SK-N-SH (cell line): Measurements from ENCODE around the gene DEXI. TPM values are rescaled to one million over a fixed set of nuclear protein-coding genes. Genes with fewer than 3 reads are reported as not detected.

Experiments
- CTCF ChIA-PET: fragments of 300-600, 350-600 bp; formaldehyde crosslinking; extraction: SDS; loops from one replicate; lab custom pipeline; 2021; lab: Yijun Ruan, JAX
- POLR2A ChIA-PET: fragments of 350-600 bp; sonication (Branson Sonifier 250); formaldehyde crosslinking; extraction: SDS; loops from one replicate; lab custom pipeline; 2020; ENCODE audit warnings: antibody characterized with exemption, inconsistent platforms; lab: Yijun Ruan, JAX
- DNase-seq: peaks from one replicate; pipeline ENCODE4 v3.0.0; 2012
- H2AFZ ChIP-seq: fragments of 200-600 bp; sonication (generic); 2 replicates; pipeline ENCODE4 v1.8.1; 2016; ENCODE audit warnings: antibody characterized with exemption, mild to moderate bottlenecking, low read depth
- H3F3A ChIP-seq: fragments of 200-600 bp; sonication (generic); replicated peaks from 2 replicates; pipeline ENCODE3; 2016; ENCODE audit warnings: antibody characterized with exemption, mild to moderate bottlenecking; ENCODE audit not compliant: insufficient read depth
- H3K27ac ChIP-seq, 2 experiments: fragments of 200-500 bp in 1 of 2; fragments of 200-600 bp in 1 of 2; sonication (Bioruptor generic) in 1 of 2; sonication (generic), shearing (Covaris generic) in 1 of 2; 2 replicates each; pipeline versions ENCODE4 v1.5.1 to v1.6.1; 2014 to 2016; ENCODE audit warnings: low read depth in 2 of 2, inconsistent platforms in 1 of 2, low read length in 1 of 2, mild to moderate bottlenecking in 1 of 2, mixed read lengths in 1 of 2
- H3K27me3 ChIP-seq: fragments of 200-600 bp; sonication (generic), shearing (Covaris generic); 2 replicates; pipeline ENCODE4 v1.6.1; 2016; ENCODE audit warnings: mixed run types; ENCODE audit not compliant: insufficient read depth
- H3K36me3 ChIP-seq, 2 experiments: fragments of 200-500 bp in 1 of 2; fragments of 200-600 bp in 1 of 2; sonication (Bioruptor generic) in 1 of 2; sonication (generic) in 1 of 2; replicated peaks in 1 of 2; 2 replicates each; pipeline versions ENCODE3 to v1.5.1; 2014 to 2016; ENCODE audit warnings: low read length in 1 of 2, mild to moderate bottlenecking in 1 of 2; ENCODE audit not compliant: insufficient read depth in 2 of 2, control insufficient read depth in 1 of 2
- H3K4me1 ChIP-seq, 2 experiments: fragments of 200-500 bp in 1 of 2; fragments of 200-600 bp in 1 of 2; sonication (Bioruptor generic) in 1 of 2; sonication (generic), shearing (Covaris generic) in 1 of 2; 2 replicates each; pipeline versions ENCODE4 v1.5.1 to v1.6.1; 2014 to 2016; ENCODE audit warnings: low read depth in 1 of 2, low read length in 1 of 2, mixed run types in 1 of 2; ENCODE audit not compliant: insufficient read depth in 2 of 2, control insufficient read depth in 1 of 2
- H3K4me2 ChIP-seq: fragments of 200-600 bp; sonication (generic), shearing (Covaris generic); 2 replicates; pipeline ENCODE4 v1.6.1; 2017; ENCODE audit warnings: mixed run types
- H3K4me3 ChIP-seq, 2 experiments: fragments of 200-500 bp in 1 of 2; fragments of 200-600 bp in 1 of 2; sonication (Bioruptor generic) in 1 of 2; sonication (generic), shearing (Covaris generic) in 1 of 2; 2 replicates each; pipeline versions ENCODE4 v1.5.1 to v1.8.1; 2014 to 2016; ENCODE audit warnings: low read depth in 2 of 2, inconsistent platforms in 1 of 2, low read length in 1 of 2, mild to moderate bottlenecking in 1 of 2, mixed read lengths in 1 of 2, moderate library complexity in 1 of 2
- H3K79me2 ChIP-seq: fragments of 200-600 bp; sonication (generic); 2 replicates; pipeline ENCODE4 v1.8.1; 2017; ENCODE audit warnings: mild to moderate bottlenecking; ENCODE audit not compliant: insufficient read depth
- H3K9ac ChIP-seq: fragments of 200-600 bp; sonication (generic); 2 replicates; pipeline ENCODE4 v1.6.1; 2017; ENCODE audit warnings: mixed run types
- H3K9me2 ChIP-seq: fragments of 200-600 bp; sonication (generic); 2 replicates; pipeline ENCODE4 v1.6.1; 2017; ENCODE audit warnings: mixed run types
- H3K9me3 ChIP-seq: fragments of 200-600 bp; sonication (generic); 2 replicates; pipeline ENCODE4 v1.6.1; 2017; ENCODE audit warnings: mixed run types, mild to moderate bottlenecking, moderate library complexity
- H4K20me1 ChIP-seq: fragments of 200-600 bp; sonication (generic); 2 replicates; pipeline ENCODE4 v1.6.1; 2017; ENCODE audit warnings: mild to moderate bottlenecking, mixed run types; ENCODE audit not compliant: insufficient read depth
- CHD2 ChIP-seq: fragments of 150-350 bp; IDR thresholded peaks from 2 replicates; pipeline ENCODE4 v1.6.1; 2018; ENCODE audit warnings: low read length; ENCODE audit not compliant: partially characterized antibody
- CTCF ChIP-seq: fragments of 200-600 bp; sonication (generic); IDR thresholded peaks from 2 replicates; pipeline ENCODE4 v1.6.1; 2017; ENCODE audit warnings: antibody characterized with exemption, mild to moderate bottlenecking, moderate library complexity
- ELF1 ChIP-seq: IDR thresholded peaks from 2 replicates; pipeline ENCODE4 v1.4.0; 2012
- EP300 ChIP-seq, 2 experiments: IDR thresholded peaks; 2 replicates each; pipeline versions ENCODE4 v1.4.0 to v1.6.1; 2012; ENCODE audit warnings: borderline replicate concordance in 1 of 2, low read depth in 1 of 2, low read length in 1 of 2
- EZH2phosphoT487 ChIP-seq: fragments of 200-600 bp; sonication (generic); IDR thresholded peaks from 2 replicates; pipeline ENCODE4 v1.6.1; 2017; ENCODE audit warnings: low read depth, mixed run types, mild to moderate bottlenecking, antibody characterized with exemption, moderate library complexity, borderline replicate concordance
- FOSL2 ChIP-seq: IDR thresholded peaks from 2 replicates; pipeline ENCODE4 v1.4.0; 2012; ENCODE audit warnings: low read depth, mild to moderate bottlenecking, moderate library complexity, borderline replicate concordance
- GATA2 ChIP-seq: sonication (generic); formaldehyde crosslinking; IDR thresholded peaks from 2 replicates; pipeline ENCODE4 v1.5.0; 2020; ENCODE audit warnings: mild to moderate bottlenecking, missing genetic modification reagents
- IRF3 ChIP-seq: fragments of 150-350 bp; IDR thresholded peaks from 2 replicates; pipeline ENCODE4 v1.6.1; 2016; ENCODE audit warnings: mild to moderate bottlenecking, low read depth, low read length
- JUND ChIP-seq: IDR thresholded peaks from 2 replicates; pipeline ENCODE4 v1.4.0; 2012
- MEF2A ChIP-seq: IDR thresholded peaks from 2 replicates; pipeline ENCODE4 v1.4.0; 2012; ENCODE audit warnings: low read depth, borderline replicate concordance
- MXI1 ChIP-seq: IDR thresholded peaks from 2 replicates; pipeline ENCODE4 v1.6.1; 2012; ENCODE audit warnings: mild to moderate bottlenecking, low read depth, low read length, improper control_type of control experiment
- PBX3 ChIP-seq: IDR thresholded peaks from 2 replicates; pipeline ENCODE4; 2012
- POLR2AphosphoS5 ChIP-seq: IDR thresholded peaks from 2 replicates; pipeline ENCODE4 v1.6.1; 2012; ENCODE audit warnings: low read depth, low read length
- RXRA ChIP-seq: IDR thresholded peaks from 2 replicates; pipeline ENCODE4 v1.4.0; 2012; ENCODE audit warnings: low read depth, mild to moderate bottlenecking, borderline replicate concordance
- SMC3 ChIP-seq: IDR thresholded peaks from 2 replicates; pipeline ENCODE4 v1.6.1; 2012; ENCODE audit warnings: low read depth, low read length, improper control_type of control experiment
- TAF1 ChIP-seq: IDR thresholded peaks from 2 replicates; pipeline ENCODE4 v1.6.1; 2012; ENCODE audit warnings: low read depth, mild to moderate bottlenecking, low read length, moderate library complexity, borderline replicate concordance
- TCF12 ChIP-seq: IDR thresholded peaks from 2 replicates; pipeline ENCODE4 v1.4.0; 2012
- TEAD4 ChIP-seq: IDR thresholded peaks from 2 replicates; pipeline ENCODE4 v1.4.0; 2012; ENCODE audit warnings: mild to moderate bottlenecking, borderline replicate concordance; ENCODE audit not compliant: insufficient read depth
- USF2 ChIP-seq: fragments of 150-350 bp; IDR thresholded peaks from 2 replicates; pipeline ENCODE4 v1.6.1; 2017; ENCODE audit warnings: antibody characterized with exemption, low read length, low read depth, borderline replicate concordance
- YY1 ChIP-seq: IDR thresholded peaks from 2 replicates; pipeline ENCODE4 v1.4.0; 2012; ENCODE audit warnings: low read depth, mild to moderate bottlenecking
- ZBTB33 ChIP-seq: IDR thresholded peaks from 2 replicates; pipeline ENCODE4 v1.4.0; 2012; ENCODE audit warnings: low read depth, borderline replicate concordance
- WGBS: methylation state at CpG from one replicate; pipeline ENCODE4 v1.1.6; 2017; ENCODE audit warnings: low lambda C conversion rate; 5-methylcytosine and 5-hydroxymethylcytosine counted together
- polyA plus RNA-seq, 3 experiments: library from polyadenylated mRNA; depleted of rRNA; stranded (reverse); fragments of >200 nt; gene quantifications; 2 replicates each; pipeline ENCODE4 v1.2.3, GENCODE V29; 2012

Gene DEXI
- polyA plus RNA-seq, 1 of the 3 experiments (the other 2 are of a cell fraction), result 55.5 TPM

- no peak overlapping the region for H3K9ac ChIP-seq
- no peak overlapping the region for H2AFZ ChIP-seq
- no peaks in the 10 kb centered on the region for H3K9me2 ChIP-seq
- whole genome bisulfite sequencing, result 98% methylated on average over 11 of the region's 11 CpGs
- peaks cover 50% of the 10 kb centered on the region for H3K79me2 ChIP-seq
- no peak overlapping the region for H3K4me2 ChIP-seq
- H3K27ac ChIP-seq, result no peak overlapping the region
- DNase-seq, result no peak
- TF ChIP-seq FOSL2, result no peak
- TF ChIP-seq EZH2phosphoT487, result no peak
- TF ChIP-seq TEAD4, result no peak
- TF ChIP-seq MEF2A, result no peak
- H3K9me3 ChIP-seq, result no peaks in the 10 kb centered on the region
- no peaks in the 10 kb centered on the region for H3K27me3 ChIP-seq
- CTCF ChIA-PET, result interaction anchor here (0.8 to 2.2 kb wide), 3 partner anchors 13 to 22 kb away, joined by 3 to 13 read pairs (median 3); no protein-coding TSS in a partner anchor
- H4K20me1 ChIP-seq, result peaks cover 62% of the 10 kb centered on the region
- POLR2A ChIA-PET, result no interaction called here
- peaks cover 0 to 26% of the 10 kb centered on the region in 2 experiments; a peak in 2 of 4 replicates for H3K4me1 ChIP-seq
- peaks cover 5 to 12% of the 10 kb centered on the region in 2 experiments for H3K36me3 ChIP-seq
- H3F3A ChIP-seq, result no peaks in the 10 kb centered on the region
- H3K4me3 ChIP-seq, result no peak overlapping the region
Observed at GRCh38 chr16:10931977-10932632, 10.2 kb downstream of the DEXI start.

- WGBS, result 89% methylated on average over 6 of the region's 7 CpGs
- H4K20me1 ChIP-seq, result peaks cover 55% of the 10 kb centered on the region
- TF ChIP-seq ELF1 (no peak), RXRA (no peak), IRF3 (no peak), TAF1 (no peak), POLR2AphosphoS5 (no peak), GATA2 (CRISPR knock-in tag) (no peak), YY1 (no peak), ZBTB33 (no peak), CTCF (no peak), JUND (no peak), MXI1 (no peak), USF2 (no peak), TCF12 (no peak), MEF2A (no peak), CHD2 (no peak), SMC3 (no peak), EP300 (IDR thresholded peaks at IDR 0.05; ENCODE audit: borderline replicate concordance in 1 of 2, low read depth in 1 of 2, low read length in 1 of 2) (no peak), PBX3 (no peak)
Observed at GRCh38 chr16:10931134-10931533, 11.1 kb downstream of the DEXI start.

More at GRCh38 chr16:10931134-10931533, 11.1 kb downstream of the DEXI start:
- H3K4me3 ChIP-seq, result no peak overlapping the region
- no peak overlapping the region for H2AFZ ChIP-seq
- ChIA-PET CTCF (interaction anchor here (0.6 to 2.2 kb wide), 1 partner anchor 12 kb away, joined by 3 to 13 read pairs; no protein-coding TSS in a partner anchor), POLR2A (no interaction called here)
- no peak overlapping the region for H3K4me2 ChIP-seq
- peaks cover 8 to 17% of the 10 kb centered on the region in 2 experiments for H3K36me3 ChIP-seq
- H3F3A ChIP-seq, result no peaks in the 10 kb centered on the region
- peaks cover 0 to 19% of the 10 kb centered on the region in 2 experiments; a peak in 2 of 4 replicates for H3K4me1 ChIP-seq
- H3K9me3 ChIP-seq, result no peaks in the 10 kb centered on the region
- no peak overlapping the region for H3K27ac ChIP-seq
- peaks cover 40% of the 10 kb centered on the region for H3K79me2 ChIP-seq
- H3K27me3 ChIP-seq, result no peaks in the 10 kb centered on the region
- H3K9me2 ChIP-seq, result no peaks in the 10 kb centered on the region
- H3K9ac ChIP-seq, result no peak overlapping the region
- DNase-seq, result no peak
